HepG2 (cell line): Measurements from ENCODE around the gene AFG1L. TPM values are rescaled to one million over a fixed set of nuclear protein-coding genes. Genes with fewer than 3 reads are reported as not detected.

Source experiments
- AGO1 ChIP-seq: fragments of 200-400 bp; formaldehyde crosslinking; IDR thresholded peaks from 2 replicates; pipeline ENCODE4 v1.6.1; 2017; ENCODE audit warnings: mild to moderate bottlenecking, low read depth, low read length, moderate library complexity; ENCODE audit not compliant: poor library complexity, severe bottlenecking
- ERF ChIP-seq: IDR thresholded peaks from 2 replicates; pipeline ENCODE4 v1.6.1; 2018; ENCODE audit warnings: missing biosample characterization, missing genetic modification reagents
- HIVEP1 ChIP-seq: sonication (generic); formaldehyde crosslinking; IDR thresholded peaks from 2 replicates; pipeline ENCODE4 v1.4.0; 2020; ENCODE audit warnings: mild to moderate bottlenecking, missing genetic modification reagents
- HNF4G ChIP-seq, 2 experiments: sonication (generic) in 1 of 2; formaldehyde crosslinking in 1 of 2; IDR thresholded peaks; 2 replicates each; pipeline versions ENCODE4 v1.4.0 to v1.6.1; 2011 to 2020; ENCODE audit warnings: borderline replicate concordance in 2 of 2, low read depth in 2 of 2, mild to moderate bottlenecking in 2 of 2, low read length in 1 of 2, missing genetic modification reagents in 1 of 2, moderate library complexity in 1 of 2
- HNRNPLL ChIP-seq: fragments of 200-400 bp; formaldehyde crosslinking; IDR thresholded peaks from 2 replicates; pipeline ENCODE4 v1.6.1; 2017; ENCODE audit warnings: mild to moderate bottlenecking, low read depth, low read length; ENCODE audit not compliant: poor library complexity, severe bottlenecking
- PATZ1 ChIP-seq: sonication (generic); formaldehyde crosslinking; IDR thresholded peaks from 2 replicates; pipeline ENCODE4 v1.4.0; 2020; ENCODE audit warnings: missing genetic modification reagents
- PAWR ChIP-seq: sonication (generic); formaldehyde crosslinking; IDR thresholded peaks from 2 replicates; pipeline ENCODE4 v1.4.0; 2020; ENCODE audit warnings: missing genetic modification reagents, mild to moderate bottlenecking, borderline replicate concordance
- PHF5A ChIP-seq: IDR thresholded peaks from one replicate; pipeline ENCODE4 v1.6.1; 2018; ENCODE audit warnings: low read depth, missing genetic modification reagents; ENCODE audit not compliant: unreplicated experiment
- TEF ChIP-seq: sonication (generic); formaldehyde crosslinking; IDR thresholded peaks from 2 replicates; pipeline ENCODE4 v1.5.0; 2020; ENCODE audit warnings: missing genetic modification reagents
- TFAP4 ChIP-seq: sonication (generic); IDR thresholded peaks from 2 replicates; pipeline ENCODE4 v1.6.1; 2016; ENCODE audit warnings: low read depth, borderline replicate concordance
- THAP9 ChIP-seq: sonication (generic); formaldehyde crosslinking; IDR thresholded peaks from 2 replicates; pipeline ENCODE4; 2020; ENCODE audit warnings: missing genetic modification reagents, mild to moderate bottlenecking, borderline replicate concordance
- ZNF143 ChIP-seq: sonication (generic); formaldehyde crosslinking; IDR thresholded peaks from 2 replicates; pipeline ENCODE4 v1.4.0; 2020; ENCODE audit warnings: missing genetic modification reagents
- ZNF431 ChIP-seq: sonication (generic); formaldehyde crosslinking; IDR thresholded peaks from 2 replicates; pipeline ENCODE4 v1.9.0; 2022; ENCODE audit warnings: missing genetic modification reagents, low read depth, mild to moderate bottlenecking, borderline replicate concordance
- ZNF678 ChIP-seq: sonication (generic); formaldehyde crosslinking; IDR thresholded peaks from 2 replicates; pipeline ENCODE4 v1.4.0; 2020; ENCODE audit warnings: mild to moderate bottlenecking, missing genetic modification reagents
- ZSCAN21 ChIP-seq: sonication (generic); formaldehyde crosslinking; IDR thresholded peaks from 2 replicates; pipeline ENCODE4 v1.8.0; 2022; ENCODE audit warnings: mild to moderate bottlenecking, missing genetic modification reagents, moderate library complexity, borderline replicate concordance
- polyA plus RNA-seq, 8 experiments: library from polyadenylated mRNA; depleted of rRNA in 3 of 8; stranded (reverse) in 7 of 8; unstranded in 1 of 8; fragments of >200 nt; fragmentation: Illumina TruSeq in 4 of 8; extraction: Trizol in 4 of 8; gene quantifications; 2 replicates each; pipeline versions ENCODE4 v1.2.1 to v1.2.3, GENCODE V29; 2011 to 2016; ENCODE audit warnings: low read depth in 4 of 8, missing spikeins in 1 of 8, mixed read lengths in 1 of 8; ENCODE audit not compliant: insufficient read depth in 1 of 8
- total RNA-seq, 5 experiments: library from RNA; depleted of rRNA; stranded (reverse); fragments of >200 nt; fragmentation: Illumina TruSeq; extraction: Trizol; gene quantifications; 2 replicates each; pipeline ENCODE4 v1.2.3, GENCODE V29; 2016; ENCODE audit warnings: low read depth in 1 of 5
- TF ChIP-seq, protein P1 (sequence below): sonication (generic); formaldehyde crosslinking; IDR thresholded peaks from 2 replicates; pipeline ENCODE4 v1.4.0; 2020; ENCODE audit warnings: mild to moderate bottlenecking, missing genetic modification reagents
- TF ChIP-seq, protein P2 (sequence below): IDR thresholded peaks from 2 replicates; pipeline ENCODE4 v1.6.1; 2016

Gene AFG1L
- total and polyA plus RNA-seq, 2 of the 13 experiments (the other 11 are each of a cell fraction or from before 2014, with no cell fraction given) = 3.1 to 14.0 TPM

DNA sequence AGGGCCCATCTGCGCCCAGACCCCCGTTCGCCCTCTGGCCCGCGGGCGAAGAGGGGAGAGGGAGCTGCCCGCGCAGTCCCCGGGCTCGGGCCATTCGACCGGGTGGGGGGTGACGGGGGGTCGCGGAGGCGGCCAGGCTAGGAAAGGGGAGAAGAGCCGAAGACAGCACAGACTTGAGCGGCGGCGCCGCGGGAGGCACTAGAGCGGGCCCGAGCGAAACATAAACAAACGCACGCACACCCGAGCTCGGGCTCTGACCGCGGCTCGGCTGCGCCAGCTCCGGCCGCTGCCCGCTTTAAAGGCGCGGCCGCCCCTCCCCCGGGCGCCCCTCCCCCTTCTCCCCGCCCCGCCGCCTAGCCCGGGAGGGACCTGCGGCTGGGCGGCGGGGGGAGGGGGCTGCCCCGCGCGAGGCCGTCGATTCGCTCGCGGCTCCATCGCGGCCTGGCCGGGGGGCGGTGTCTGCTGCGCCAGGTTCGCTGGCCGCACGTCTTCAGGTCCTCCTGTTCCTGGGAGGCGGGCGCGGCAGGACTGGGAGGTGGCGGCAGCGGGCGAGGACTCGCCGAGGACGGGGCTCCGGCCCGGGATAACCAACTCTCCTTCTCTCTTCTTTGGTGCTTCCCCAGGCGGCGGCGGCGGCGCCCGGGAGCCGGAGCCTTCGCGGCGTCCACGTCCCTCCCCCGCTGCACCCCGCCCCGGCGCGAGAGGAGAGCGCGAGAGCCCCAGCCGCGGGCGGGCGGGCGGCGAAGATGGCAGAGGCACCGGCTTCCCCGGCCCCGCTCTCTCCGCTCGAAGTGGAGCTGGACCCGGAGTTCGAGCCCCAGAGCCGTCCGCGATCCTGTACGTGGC lies 265.8 kb downstream of the AFG1L start, which contains the start of gene FOXO3 (continued):
- TF ChIP-seq HNF4G (IDR thresholded peaks at IDR 0.05; ENCODE audit: borderline replicate concordance, low read depth, low read length) (peak; percentile 17; the same call in 1 of the 2 replicates), HNF4G (CRISPR knock-in tag; IDR thresholded peaks at IDR 0.05; ENCODE audit: borderline replicate concordance, low read depth) (0 out of 2 replicates have a peak, but pooled peaks have one; percentile 26), HNRNPLL (peak; percentile 89), THAP9 (CRISPR knock-in tag) (no peak), ERF (peak; percentile 36; the same call in 1 of the 2 replicates), HIVEP1 (CRISPR knock-in tag) (no peak), AGO1 (no peak), ZNF143 (CRISPR knock-in tag) (0 out of 2 replicates have a peak, but pooled peaks have one; percentile 12), TFAP4 (peak; percentile 17; the same call in 1 of the 2 replicates), ZNF431 (no peak), ZNF678 (CRISPR knock-in tag) (0 out of 2 replicates have a peak, but pooled peaks have one; percentile 36), PHF5A (no peak), ZSCAN21 (CRISPR knock-in tag) (no peak), TEF (CRISPR knock-in tag) (no peak), PATZ1 (CRISPR knock-in tag) (peak; percentile 68), PAWR (CRISPR knock-in tag) (no peak)
- TF ChIP-seq, protein P1, sequence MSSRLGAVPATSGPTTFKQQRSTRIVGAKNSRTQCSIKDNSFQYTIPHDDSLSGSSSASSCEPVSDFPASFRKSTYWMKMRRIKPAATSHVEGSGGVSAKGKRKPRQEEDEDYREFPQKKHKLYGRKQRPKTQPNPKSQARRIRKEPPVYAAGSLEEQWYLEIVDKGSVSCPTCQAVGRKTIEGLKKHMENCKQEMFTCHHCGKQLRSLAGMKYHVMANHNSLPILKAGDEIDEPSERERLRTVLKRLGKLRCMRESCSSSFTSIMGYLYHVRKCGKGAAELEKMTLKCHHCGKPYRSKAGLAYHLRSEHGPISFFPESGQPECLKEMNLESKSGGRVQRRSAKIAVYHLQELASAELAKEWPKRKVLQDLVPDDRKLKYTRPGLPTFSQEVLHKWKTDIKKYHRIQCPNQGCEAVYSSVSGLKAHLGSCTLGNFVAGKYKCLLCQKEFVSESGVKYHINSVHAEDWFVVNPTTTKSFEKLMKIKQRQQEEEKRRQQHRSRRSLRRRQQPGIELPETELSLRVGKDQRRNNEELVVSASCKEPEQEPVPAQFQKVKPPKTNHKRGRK (CRISPR knock-in tag) = no peak
- TF ChIP-seq, protein P2, sequence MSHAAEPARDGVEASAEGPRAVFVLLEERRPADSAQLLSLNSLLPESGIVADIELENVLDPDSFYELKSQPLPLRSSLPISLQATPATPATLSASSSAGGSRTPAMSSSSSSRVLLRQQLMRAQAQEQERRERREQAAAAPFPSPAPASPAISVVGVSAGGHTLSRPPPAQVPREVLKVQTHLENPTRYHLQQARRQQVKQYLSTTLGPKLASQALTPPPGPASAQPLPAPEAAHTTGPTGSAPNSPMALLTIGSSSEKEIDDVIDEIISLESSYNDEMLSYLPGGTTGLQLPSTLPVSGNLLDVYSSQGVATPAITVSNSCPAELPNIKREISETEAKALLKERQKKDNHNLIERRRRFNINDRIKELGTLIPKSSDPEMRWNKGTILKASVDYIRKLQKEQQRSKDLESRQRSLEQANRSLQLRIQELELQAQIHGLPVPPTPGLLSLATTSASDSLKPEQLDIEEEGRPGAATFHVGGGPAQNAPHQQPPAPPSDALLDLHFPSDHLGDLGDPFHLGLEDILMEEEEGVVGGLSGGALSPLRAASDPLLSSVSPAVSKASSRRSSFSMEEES (CRISPR knock-in tag) = no peak
